Lower leg skin (tissue), 3 donors: ENCODE results near the gene PTTG1IP.

ENCODE experiments used
- POLR2A ChIP-seq, 2 donors: fragments of 450-650 bp; IDR thresholded peaks; one replicate each; pipeline ENCODE4 v1.6.1; 2016 to 2017; ENCODE audit warnings: antibody characterized with exemption in 2 of 2, mild to moderate bottlenecking in 1 of 2, moderate library complexity in 1 of 2
- TF ChIP-seq, protein P1 (sequence below), 3 donors: fragments of 450-650 bp; IDR thresholded peaks; one replicate each; pipeline ENCODE4 v1.5.1; 2016; ENCODE audit warnings: antibody characterized with exemption in 3 of 3, mild to moderate bottlenecking in 3 of 3, moderate library complexity in 2 of 3

DNA sequence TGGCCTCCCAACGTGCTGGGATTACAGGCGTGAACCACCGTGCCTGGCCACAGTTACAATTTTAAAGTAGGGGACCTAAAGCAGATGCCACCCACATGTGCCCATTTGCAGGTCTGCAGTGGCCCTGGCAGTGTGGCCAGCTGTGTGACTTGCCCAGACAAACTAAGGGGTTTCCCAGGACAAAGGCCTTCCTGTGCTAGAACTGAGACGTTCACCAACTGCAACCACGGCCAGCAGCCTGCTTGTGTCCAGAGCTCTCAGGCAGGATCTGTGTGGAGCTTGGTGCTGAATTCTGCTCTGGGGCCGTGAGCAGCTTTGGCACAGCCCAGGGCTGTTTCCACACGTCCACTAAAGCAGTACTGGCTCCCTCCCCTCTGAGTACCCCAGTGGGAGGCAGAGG, 10.6 kb upstream of the PTTG1IP start:
- TF ChIP-seq, protein P1, sequence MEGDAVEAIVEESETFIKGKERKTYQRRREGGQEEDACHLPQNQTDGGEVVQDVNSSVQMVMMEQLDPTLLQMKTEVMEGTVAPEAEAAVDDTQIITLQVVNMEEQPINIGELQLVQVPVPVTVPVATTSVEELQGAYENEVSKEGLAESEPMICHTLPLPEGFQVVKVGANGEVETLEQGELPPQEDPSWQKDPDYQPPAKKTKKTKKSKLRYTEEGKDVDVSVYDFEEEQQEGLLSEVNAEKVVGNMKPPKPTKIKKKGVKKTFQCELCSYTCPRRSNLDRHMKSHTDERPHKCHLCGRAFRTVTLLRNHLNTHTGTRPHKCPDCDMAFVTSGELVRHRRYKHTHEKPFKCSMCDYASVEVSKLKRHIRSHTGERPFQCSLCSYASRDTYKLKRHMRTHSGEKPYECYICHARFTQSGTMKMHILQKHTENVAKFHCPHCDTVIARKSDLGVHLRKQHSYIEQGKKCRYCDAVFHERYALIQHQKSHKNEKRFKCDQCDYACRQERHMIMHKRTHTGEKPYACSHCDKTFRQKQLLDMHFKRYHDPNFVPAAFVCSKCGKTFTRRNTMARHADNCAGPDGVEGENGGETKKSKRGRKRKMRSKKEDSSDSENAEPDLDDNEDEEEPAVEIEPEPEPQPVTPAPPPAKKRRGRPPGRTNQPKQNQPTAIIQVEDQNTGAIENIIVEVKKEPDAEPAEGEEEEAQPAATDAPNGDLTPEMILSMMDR (IDR thresholded peaks at IDR 0.05): no peak
- TF ChIP-seq POLR2A (IDR thresholded peaks at IDR 0.05): no peak
